DND-41 (cell line): ENCODE measurements around the gene USF2.

Experiments
- ATAC-seq: fragments of 200-7000 bp; cut with Tn5 transposase; 3 replicates; pipeline ENCODE4 v1.9.1; 2021; ENCODE audit warnings: low read depth; ENCODE audit not compliant: insufficient read depth
- DNase-seq: peaks from one replicate; pipeline ENCODE4 v3.0.0-alpha.2; 2020
- H2AFZ ChIP-seq: 2 replicates; pipeline ENCODE4 v1.6.0; 2012; ENCODE audit warnings: low read depth, low read length
- H3K27ac ChIP-seq: 2 replicates; pipeline ENCODE4 v1.5.1; 2012; ENCODE audit warnings: low read length, inconsistent platforms
- H3K27me3 ChIP-seq: fragments of 200-600 bp; sonication (generic); 2 replicates; pipeline ENCODE4 v1.6.0; 2012; ENCODE audit warnings: low read length, mild to moderate bottlenecking, inconsistent platforms; ENCODE audit not compliant: insufficient read depth, poor library complexity
- H3K36me3 ChIP-seq: 2 replicates; pipeline ENCODE4 v1.5.1; 2012; ENCODE audit warnings: low read length, inconsistent platforms; ENCODE audit not compliant: insufficient read depth
- H3K4me1 ChIP-seq: 2 replicates; pipeline ENCODE4 v1.5.1; 2012; ENCODE audit warnings: mild to moderate bottlenecking, low read length; ENCODE audit not compliant: insufficient read depth
- H3K4me2 ChIP-seq: 2 replicates; pipeline ENCODE4 v1.6.0; 2012; ENCODE audit warnings: mild to moderate bottlenecking, moderate library complexity, low read length, inconsistent platforms; ENCODE audit not compliant: insufficient read depth
- H3K4me3 ChIP-seq, 2 experiments: fragments of 200-600 bp in 1 of 2; shearing (Covaris generic) in 1 of 2; 2 replicates each; pipeline ENCODE4 v1.5.1; 2012 to 2016; ENCODE audit warnings: inconsistent platforms in 2 of 2, low read length in 2 of 2, mild to moderate bottlenecking in 2 of 2, low read depth in 1 of 2, moderate library complexity in 1 of 2
- H3K79me2 ChIP-seq: 2 replicates; pipeline ENCODE4 v1.6.0; 2012; ENCODE audit warnings: low read length, inconsistent platforms; ENCODE audit not compliant: insufficient read depth
- H3K9ac ChIP-seq: 2 replicates; pipeline ENCODE4 v1.6.0; 2012; ENCODE audit warnings: low read depth, mild to moderate bottlenecking, inconsistent platforms, low read length, moderate library complexity
- H3K9me3 ChIP-seq: 2 replicates; pipeline ENCODE4 v1.5.1; 2012; ENCODE audit warnings: low read length, moderate library complexity, mild to moderate bottlenecking, inconsistent platforms; ENCODE audit not compliant: insufficient read depth, severe bottlenecking
- H4K20me1 ChIP-seq: 2 replicates; pipeline ENCODE4 v1.6.0; 2012; ENCODE audit warnings: low read length; ENCODE audit not compliant: insufficient read depth
- EZH2 ChIP-seq: IDR thresholded peaks from 3 replicates; pipeline ENCODE4 v1.6.1; 2012; ENCODE audit warnings: borderline replicate concordance, low read depth, mild to moderate bottlenecking, moderate library complexity, low read length, inconsistent platforms; ENCODE audit not compliant: severe bottlenecking
- TF ChIP-seq, protein P1 (sequence below): IDR thresholded peaks from 2 replicates; pipeline ENCODE4 v1.5.1; 2012; ENCODE audit warnings: borderline replicate concordance, low read length, moderate library complexity, mild to moderate bottlenecking; ENCODE audit not compliant: poor library complexity, severe bottlenecking; ENCODE audit errors: extremely low read depth

The USF2 gene

DNA sequence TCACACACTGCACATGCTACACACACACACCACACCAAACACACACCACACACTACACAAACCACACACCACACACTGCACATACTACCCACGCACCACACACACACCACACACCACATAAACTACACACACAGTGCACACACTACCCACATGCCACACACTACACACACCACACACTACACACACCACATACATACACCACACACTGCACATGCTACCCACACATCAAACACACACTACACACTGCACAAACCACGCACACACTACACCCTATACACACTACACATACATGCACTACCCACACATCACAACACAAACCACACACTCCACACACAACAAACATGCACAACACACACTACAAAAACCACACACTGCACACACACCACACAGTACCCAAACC, 29.2 kb downstream of the USF2 start:
- no peaks in the 10 kb centered on the region for H3K4me1 ChIP-seq
- no peak overlapping the region for H3K4me2 ChIP-seq
- ATAC-seq = no peak
- TF ChIP-seq, protein P1, sequence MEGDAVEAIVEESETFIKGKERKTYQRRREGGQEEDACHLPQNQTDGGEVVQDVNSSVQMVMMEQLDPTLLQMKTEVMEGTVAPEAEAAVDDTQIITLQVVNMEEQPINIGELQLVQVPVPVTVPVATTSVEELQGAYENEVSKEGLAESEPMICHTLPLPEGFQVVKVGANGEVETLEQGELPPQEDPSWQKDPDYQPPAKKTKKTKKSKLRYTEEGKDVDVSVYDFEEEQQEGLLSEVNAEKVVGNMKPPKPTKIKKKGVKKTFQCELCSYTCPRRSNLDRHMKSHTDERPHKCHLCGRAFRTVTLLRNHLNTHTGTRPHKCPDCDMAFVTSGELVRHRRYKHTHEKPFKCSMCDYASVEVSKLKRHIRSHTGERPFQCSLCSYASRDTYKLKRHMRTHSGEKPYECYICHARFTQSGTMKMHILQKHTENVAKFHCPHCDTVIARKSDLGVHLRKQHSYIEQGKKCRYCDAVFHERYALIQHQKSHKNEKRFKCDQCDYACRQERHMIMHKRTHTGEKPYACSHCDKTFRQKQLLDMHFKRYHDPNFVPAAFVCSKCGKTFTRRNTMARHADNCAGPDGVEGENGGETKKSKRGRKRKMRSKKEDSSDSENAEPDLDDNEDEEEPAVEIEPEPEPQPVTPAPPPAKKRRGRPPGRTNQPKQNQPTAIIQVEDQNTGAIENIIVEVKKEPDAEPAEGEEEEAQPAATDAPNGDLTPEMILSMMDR = no peak
- no peak for TF ChIP-seq EZH2
- H3K9me3 ChIP-seq = no peaks in the 10 kb centered on the region
- H3K79me2 ChIP-seq = no peaks in the 10 kb centered on the region
- H3K27me3 ChIP-seq = no peaks in the 10 kb centered on the region
- no peak for DNase-seq
- no peak overlapping the region for H3K9ac ChIP-seq
- H3K36me3 ChIP-seq = no peaks in the 10 kb centered on the region
- H4K20me1 ChIP-seq = peaks cover 19% of the 10 kb centered on the region
- H3K27ac ChIP-seq = no peak overlapping the region
- no peak overlapping the region for H2AFZ ChIP-seq
- H3K4me3 ChIP-seq = no peak overlapping the region

DNA sequence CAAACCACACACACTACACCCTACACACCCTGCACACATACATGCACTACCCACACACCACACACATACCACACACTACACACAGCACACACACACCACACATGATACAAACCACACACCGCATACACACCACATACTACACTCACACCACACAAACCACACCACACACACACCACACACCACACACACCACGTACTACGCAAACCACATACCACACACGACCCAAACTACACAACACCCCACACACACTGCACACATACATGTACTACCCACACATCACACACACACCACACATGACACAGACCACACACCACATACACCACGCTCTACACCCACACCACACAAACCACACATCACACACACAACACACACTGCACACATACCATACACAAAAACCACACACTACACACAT, 29.8 kb downstream of the USF2 start:
- TF ChIP-seq, protein P1 = no peak
- no peak for TF ChIP-seq EZH2
- H3K4me3 ChIP-seq = no peak overlapping the region
- no peak overlapping the region for H3K4me2 ChIP-seq
- H3K36me3 ChIP-seq = no peaks in the 10 kb centered on the region
- DNase-seq (no peak), ATAC-seq (no peak)
- H4K20me1 ChIP-seq = peaks cover 19% of the 10 kb centered on the region
- no peaks in the 10 kb centered on the region for H3K79me2 ChIP-seq
- H3K27me3 ChIP-seq = no peaks in the 10 kb centered on the region
- no peak overlapping the region for H2AFZ ChIP-seq
- no peaks in the 10 kb centered on the region for H3K4me1 ChIP-seq
- H3K9ac ChIP-seq = no peak overlapping the region
- no peak overlapping the region for H3K27ac ChIP-seq
- H3K9me3 ChIP-seq = no peaks in the 10 kb centered on the region

DNA sequence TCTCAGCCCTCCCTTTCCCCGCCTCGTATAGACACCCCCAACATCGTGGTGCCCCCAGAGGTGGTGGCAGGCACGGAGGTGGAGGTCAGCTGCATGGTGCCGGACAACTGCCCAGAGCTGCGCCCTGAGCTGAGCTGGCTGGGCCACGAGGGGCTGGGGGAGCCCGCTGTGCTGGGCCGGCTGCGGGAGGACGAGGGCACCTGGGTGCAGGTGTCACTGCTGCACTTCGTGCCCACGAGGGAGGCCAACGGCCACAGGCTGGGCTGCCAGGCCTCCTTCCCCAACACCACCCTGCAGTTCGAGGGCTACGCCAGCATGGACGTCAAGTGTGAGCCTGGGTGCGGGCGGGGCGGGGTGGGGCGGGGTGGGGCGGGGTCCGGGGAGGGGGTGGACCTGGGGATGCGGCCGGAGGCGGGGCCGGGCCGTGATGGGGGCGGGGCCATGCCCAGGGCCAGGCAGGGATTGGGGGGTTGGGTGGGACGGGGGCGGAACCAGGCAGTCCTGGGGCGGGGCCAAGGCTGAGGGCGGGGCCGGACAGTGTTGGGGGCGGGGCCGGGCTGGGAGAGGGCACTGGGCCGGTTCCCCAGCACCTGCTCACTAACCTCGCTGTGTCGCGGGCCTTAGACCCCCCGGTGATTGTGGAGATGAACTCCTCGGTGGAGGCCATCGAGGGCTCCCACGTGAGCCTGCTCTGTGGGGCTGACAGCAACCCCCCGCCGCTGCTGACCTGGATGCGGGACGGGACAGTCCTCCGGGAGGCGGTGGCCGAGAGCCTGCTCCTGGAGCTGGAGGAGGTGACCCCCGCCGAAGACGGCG, 31.0 kb downstream of the USF2 start:
- Histone ChIP-seq H2AFZ (no peak overlapping the region), H4K20me1 (peaks cover 17% of the 10 kb centered on the region), H3K79me2 (no peaks in the 10 kb centered on the region), H3K4me2 (no peak overlapping the region), H3K9me3 (no peaks in the 10 kb centered on the region), H3K27ac (no peak overlapping the region), H3K36me3 (no peaks in the 10 kb centered on the region), H3K27me3 (no peaks in the 10 kb centered on the region), H3K9ac (no peak overlapping the region), H3K4me3 (no peak overlapping the region), H3K4me1 (no peaks in the 10 kb centered on the region)
- TF ChIP-seq, protein P1 = no peak
- TF ChIP-seq EZH2 = no peak
- no peak for DNase-seq
- ATAC-seq = no peak
